ENCODE results near the gene ARL6IP5.

ARL6IP5 gene, protein sequence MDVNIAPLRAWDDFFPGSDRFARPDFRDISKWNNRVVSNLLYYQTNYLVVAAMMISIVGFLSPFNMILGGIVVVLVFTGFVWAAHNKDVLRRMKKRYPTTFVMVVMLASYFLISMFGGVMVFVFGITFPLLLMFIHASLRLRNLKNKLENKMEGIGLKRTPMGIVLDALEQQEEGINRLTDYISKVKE

DNA sequence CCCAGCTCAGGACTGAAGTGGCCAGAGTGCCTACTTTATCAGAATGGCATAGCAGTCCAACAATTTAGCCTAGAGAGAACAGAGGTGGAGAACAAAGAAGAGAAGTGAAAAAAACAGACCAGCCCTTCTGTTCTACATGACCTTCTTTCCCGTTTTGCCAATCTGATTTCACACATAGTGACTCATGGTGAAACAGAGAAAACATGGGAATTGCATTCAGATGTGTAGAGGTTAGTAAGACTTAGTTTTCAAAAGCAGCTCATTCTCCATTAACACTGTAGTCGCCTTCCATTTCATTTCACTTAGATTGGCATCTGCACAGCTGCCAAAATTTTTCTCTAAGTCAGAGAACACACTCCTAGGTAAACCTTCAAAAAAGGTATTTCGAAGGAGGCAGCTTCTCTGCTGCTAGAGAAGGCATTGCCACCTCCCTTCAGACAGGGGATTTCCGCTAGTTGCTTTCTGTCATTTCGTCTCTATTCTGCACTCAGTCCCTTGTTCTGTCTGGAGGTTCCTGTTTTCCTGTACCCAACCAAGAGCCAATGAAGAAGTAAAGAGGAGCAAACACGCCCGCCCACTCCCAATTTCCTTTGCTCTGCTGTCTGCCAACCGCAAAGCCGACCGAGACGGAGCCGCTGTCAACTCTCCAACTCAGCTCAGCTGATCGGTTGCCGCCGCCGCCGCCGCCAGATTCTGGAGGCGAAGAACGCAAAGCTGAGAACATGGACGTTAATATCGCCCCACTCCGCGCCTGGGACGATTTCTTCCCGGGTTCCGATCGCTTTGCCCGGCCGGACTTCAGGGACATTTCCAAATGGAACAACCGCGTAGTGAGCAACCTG, at the start of gene ARL6IP5:
ARL6IP5 (plus strand) TSS at position 612 of the 842 bp plus-strand sequence; CDS start at position 723, 111 bp downstream.
- peak; percentile 14 for DNase-seq

DNA sequence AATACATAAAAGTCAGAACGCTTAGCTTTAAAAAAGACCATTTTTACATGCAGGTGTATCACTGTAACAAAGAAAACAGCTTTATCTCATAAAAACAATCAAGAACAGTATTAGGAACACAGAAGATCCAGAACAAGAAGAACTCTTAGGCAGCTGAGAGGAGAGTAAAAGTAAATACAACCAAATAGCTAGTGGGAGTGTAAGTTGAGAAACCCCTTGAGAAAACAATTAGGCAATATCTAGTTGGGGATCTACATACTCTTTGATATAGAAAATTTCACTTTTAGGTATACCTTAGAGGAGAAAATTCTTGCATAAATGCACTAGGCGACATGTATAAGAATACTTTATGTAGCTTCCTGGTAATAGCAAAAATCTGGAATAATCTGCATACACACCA, 40.1 kb upstream of the ARL6IP5 start:
- no peak for DNase-seq

DNA sequence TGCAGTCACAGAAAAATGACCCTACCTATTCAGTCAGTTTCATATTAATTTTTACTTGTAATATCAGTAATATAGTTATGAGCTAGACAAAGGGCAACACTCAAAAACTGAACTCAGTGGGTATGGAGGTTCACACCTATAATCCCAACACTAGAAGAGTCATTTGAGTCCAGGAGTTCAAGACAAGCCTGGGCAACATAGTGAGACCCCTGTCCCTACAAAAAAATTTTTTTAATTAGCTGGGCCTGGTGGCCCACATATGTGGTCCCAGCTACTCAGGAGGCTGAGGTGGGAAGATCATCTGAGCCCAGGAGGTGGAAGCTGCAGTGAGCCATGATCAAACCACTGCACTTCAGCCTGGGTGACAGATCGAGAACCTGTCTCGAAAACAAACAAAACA, 35.7 kb upstream of the ARL6IP5 start:
- no peak for DNase-seq

DNA sequence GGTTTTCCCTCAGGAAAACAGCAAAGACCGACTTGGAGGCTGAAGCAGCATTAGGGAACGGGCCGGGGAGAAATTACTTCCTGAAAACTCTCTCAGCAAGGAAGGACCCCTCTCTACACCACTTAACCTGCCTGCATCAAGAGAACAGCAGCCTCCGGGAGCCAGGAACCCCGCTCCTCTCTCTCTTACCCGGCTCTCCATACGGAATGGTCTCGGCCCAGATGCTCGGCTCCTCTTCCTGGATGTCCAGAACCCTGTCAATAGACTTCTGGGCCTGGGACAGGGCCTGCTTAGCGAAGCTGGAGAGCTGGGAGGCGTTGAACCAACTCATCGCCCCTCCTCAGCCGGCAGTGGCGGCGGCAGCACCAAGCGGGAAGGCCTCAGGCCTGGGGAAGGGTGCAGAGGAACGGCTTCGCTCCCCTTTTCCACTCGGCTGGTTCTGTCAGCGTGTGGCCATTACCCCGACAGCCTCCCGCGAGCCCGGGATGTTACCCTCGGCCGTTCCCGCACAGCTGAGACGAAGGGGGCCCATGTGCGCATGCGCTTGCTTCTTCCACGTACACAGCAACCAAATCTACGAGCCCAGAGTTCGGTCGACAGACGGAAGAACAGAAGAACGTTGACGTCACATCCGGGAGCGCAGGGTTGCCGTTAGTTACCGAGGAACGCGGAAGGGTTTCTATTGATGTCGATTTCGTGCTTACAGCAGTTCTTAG, 32.8 kb upstream of the ARL6IP5 start, which contains the start of gene TMF1:
TMF1 (minus strand) TSS at position 578 of the 716 bp plus-strand sequence; CDS start at position 331, 247 bp downstream.
- no peak for DNase-seq

DNA sequence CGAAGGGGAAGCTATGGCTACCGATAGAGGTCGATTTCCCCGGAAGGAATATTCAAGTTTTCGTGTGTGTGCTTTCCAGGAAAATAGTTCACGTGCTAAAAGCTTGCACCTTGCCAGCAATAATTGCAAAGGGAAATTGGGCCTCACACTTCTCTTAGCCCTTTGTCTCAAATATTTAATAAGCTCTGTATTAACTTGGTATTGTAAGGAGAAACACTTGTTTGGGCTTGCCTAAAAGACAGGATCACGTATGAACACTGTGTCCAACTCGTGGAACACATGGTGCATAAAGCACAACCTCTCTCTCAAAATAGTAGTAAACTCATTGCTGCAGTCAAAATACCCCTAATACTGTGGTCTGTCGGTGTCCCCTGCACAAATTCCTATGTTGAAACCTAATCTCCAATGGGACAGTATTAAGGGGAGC, 32.3 kb upstream of the ARL6IP5 start:
- DNase-seq = no peak

DNA sequence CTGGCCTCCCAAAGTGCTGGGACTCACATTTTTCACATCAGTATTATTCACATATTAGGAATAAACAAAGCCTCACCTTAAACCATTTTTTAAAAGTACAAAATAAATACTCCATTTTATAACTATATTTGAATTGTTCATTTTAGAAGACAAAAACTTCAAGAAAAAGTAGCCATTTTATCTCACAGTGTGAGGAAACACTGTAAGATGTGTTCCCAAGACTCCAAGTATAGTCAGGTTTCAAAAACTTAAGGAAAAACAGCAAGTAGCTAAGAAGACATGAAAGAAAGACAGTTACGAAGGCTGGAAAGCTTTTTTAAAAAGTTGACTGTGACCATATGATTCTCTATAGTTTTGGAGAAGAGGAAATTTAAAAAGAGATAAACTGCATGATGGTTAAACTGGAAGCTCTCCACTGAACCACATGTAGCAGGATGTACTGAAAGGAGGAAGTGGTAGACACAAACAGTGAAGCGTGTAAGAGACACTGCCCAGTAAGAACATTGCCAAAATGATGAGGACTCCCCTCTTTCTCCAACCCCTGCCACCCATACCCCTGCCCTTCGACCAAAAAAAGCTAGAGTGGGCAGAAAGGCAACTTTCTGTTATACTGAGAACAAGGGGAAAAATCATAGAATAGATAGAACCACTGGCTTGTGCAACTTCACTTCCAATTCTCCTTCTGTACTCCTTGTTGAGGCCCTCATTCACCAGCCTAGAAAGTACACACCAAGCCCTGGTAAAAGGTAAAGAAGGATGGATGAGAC, 26.4 kb upstream of the ARL6IP5 start:
- DNase-seq = no peak

DNA sequence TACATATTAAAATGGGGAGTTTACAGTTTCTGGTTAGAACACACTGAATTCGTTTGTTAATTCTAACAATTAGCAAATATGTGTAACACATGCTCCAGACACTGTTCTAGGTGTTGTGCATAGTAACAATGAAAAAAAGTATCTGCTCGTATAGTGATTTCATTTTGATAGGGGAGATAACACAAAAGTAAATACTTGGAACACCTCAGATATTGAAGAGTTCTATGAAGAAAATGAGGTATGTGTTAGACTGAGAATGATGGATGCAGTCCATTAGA, 25.9 kb upstream of the ARL6IP5 start:
- DNase-seq = no peak

DNA sequence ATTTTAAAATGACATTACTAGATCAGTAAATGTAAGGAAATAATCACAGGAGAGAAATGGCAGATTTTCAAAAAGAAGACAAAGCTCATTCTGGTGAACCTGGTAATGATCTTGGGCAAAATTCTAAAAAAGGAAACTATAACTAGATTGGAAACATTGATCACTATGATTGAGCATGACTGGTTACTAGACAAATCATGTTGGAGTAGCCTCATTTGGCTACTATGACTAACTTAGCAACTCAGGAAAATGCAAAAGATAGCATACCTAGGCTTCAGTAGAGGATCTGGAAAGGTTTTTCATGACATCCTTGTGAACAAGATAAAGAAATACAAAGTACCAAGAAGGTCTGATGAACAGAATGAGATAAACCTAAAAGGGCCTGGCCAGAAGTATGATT, 25.0 kb upstream of the ARL6IP5 start:
- no peak for DNase-seq

DNA sequence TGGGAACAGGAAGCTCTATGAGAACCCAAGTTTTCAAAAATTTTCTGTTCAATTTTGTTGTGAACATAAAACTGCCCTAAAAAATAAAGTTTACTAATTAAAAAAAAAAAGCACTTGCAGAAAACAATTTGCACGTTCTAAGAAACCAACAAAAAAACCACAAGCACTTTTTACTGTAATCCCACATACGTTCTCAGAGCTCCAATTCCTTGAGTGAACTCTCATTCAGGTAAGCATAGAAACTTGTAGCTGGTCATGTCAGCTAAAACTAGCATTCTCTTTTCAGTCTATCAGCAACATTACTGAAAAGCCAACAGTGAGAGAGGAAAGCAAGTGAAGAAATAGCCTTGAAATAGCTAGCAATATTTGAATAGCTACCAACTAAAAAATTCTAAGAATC, 21.1 kb upstream of the ARL6IP5 start:
- DNase-seq = no peak

DNA sequence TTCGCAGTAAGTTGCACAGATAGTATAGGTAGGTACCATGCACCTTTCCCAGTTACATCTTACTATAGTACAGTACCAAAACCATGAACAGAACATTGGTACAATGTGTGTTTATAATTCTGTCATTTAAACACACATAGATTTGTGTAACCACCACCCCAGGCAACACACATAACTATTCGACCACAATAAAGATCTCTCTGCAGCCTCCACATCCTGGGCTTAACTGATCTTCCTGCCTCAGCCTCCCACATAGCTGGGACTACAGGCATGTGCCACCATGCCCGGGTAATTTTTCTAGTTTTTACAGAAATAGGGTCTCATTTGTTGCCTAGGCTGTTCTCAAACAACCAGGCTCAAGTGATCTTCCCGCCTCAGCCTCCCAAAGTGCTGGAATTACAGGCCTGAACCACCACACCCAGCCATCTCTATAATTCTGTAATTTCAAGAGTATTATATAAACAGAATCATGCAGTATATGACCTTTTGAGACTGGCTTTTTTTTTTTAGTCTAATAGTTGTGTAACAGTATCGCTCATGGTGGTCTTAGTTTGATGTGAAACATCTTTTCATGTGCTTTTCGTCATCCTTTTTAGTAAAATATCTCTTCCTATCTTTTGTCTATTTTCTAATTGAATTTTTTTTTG, 19.3 kb upstream of the ARL6IP5 start:
- no peak for DNase-seq

DNA sequence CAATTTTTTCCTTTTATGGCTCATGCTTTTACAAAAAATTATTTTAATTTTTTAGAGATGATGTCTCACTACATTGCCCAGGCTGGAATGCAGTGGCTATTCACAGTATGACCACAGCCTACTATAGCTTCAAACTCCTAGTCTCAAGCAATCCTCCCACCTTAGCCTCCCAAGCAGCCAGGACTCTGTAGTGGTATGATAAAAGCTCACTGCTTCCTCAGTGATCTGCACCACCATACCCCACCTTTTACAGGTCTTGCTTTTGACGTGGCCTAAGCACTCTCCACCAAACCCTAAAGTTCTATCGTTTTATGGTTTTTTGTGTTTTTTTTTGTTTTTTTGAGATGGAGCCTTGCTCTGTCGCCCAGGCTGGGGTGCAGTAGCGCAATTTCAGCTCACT, 18.6 kb upstream of the ARL6IP5 start:
- no peak for DNase-seq

DNA sequence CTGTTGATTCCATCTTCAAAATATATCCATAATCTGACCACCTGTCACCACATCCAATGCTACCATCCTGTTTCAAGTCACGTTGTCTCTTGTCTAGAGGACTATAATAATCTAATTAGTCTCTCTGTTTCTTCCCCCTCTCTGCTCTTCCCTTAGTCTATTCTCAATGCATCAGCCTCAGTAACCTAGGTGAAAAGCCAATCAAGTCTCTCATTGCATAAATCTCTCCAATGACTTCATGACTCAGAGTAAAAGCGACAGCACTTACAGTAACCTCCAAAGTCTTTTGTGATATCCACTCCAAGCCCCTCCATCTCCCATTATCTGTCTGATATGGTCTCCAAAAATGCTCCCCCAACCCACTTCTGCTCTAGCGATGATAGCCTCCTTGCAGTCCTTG, 11.8 kb upstream of the ARL6IP5 start:
- DNase-seq = no peak

DNA sequence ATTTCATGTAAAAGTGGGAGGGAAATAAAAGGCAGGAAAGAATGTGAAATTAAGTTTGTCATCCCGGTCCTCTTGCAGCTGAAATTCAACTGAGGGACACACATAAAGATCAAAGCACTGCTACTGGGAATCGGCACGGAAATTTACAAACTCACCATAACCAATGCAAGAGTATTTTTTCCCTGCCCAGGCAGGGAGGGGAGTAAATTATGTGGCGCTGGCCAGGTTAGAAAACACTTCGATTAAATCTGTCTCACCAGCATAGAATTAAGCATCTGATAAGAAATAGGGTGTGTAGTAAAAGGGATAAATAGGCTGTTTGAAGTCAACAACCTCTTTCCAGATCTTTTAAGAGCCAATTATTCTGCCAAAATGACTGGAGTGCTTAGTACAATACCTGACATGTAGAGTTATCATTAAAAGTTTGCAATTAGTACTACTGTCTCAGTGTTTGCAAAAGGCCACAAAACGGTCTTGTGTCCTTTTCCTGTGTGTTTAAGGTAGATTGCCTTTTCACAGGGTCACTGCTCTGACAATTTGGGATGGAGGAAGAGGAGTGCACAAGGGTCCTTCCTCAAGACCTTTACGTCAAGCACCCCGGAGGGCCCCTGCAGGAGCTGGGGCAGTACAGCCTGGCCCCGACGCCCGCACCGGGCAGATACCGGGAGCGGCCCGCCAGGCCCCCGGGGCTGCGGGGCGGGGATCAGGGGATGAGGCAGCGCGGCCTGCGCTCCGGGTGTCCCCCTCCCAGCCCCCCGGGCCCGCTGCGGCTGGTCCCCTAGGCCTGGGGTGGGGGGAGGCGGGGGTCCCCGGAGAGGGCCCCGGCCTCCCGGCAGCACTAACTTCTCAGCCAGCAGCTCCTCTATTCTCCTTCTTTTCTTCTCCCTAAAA, 5.2 kb upstream of the ARL6IP5 start:
- no peak for DNase-seq

DNA sequence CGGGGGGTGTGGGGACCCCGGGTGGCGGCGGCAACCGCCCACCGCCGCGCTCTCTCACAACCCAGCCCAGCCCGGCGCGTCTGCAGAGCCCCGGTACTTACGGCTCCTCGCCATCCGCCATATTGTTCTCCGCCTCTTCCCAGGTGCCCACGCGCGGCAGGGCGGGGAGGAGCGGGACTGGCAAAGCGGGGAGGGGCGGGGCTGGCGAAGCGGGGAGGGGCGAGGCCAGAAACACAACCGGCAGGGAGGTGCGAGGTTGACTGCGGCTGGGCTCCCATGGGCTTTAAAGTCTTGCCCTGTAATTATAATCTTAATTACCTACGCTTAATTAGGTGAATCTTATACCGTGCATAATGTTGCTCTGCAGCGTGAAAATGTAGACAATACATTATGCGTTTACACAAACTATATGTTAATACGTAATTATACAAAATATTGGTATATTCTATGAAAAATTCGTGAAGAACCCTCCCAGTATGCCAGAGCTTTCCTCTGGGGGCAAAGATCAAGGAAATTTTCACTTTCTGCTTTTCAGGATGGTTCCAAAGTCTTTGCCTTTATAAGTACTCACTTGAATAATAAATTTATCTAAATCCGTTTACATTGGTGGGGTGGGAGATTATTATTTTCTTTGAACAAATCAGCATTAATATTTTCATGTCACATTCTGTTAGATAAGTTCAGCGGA, 4.4 kb upstream of the ARL6IP5 start, which contains the start of gene UBA3:
UBA3 (minus strand) TSS at position 133 of the 688 bp plus-strand sequence; CDS start at position 121, 12 bp downstream.
- peak; percentile 27 for DNase-seq

DNA sequence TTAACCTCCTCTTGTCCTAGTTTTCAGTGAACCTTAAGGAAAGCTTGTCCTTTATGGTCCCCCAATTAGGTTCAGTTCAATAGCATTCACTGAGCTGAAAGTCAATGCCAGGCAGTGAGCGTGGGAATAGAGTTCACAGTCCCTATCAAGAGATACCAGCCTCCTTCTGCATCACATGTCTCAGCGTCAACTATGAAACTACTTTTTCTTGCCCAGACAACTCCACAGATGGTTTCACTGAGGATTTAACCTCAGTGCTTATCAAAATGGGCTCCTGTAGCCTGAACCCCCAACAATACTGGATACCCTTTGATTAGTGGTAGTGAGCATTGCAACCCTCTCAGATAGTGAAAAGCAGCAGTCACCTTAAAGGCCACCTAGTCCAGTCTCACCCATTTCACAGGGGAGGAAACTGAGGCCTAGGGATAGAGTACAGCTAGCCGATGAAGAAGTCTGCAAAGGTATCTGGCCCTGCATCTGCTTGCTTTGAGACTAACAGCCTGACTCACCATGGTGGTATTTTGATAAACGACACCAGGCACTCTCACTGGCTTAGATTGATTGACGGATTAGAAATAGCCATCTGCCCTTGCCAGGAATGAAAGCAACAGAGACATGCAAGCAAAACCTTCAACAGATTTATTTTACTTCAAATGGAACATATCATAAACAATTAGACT, 3.0 kb upstream of the ARL6IP5 start:
- DNase-seq = no peak

DNA sequence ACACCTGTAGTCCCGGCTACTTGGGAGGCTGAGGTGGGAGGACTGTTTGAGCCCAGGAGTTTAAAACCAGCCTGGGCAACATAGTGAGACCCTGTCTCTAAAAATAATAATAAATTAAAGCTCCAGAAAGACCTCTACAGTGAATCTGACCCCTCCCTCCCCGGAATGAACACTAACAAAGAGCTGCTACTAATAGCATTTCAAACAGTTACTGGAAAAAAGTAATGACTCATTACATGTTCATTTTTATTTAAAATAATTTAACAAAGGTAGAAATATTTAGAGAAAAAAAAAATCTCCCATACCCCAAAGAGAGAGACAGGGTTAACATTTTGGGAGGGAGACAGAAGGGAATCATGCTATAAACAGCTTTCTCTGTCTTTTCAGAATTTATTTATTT, 2.4 kb upstream of the ARL6IP5 start:
- no peak for DNase-seq

DNA sequence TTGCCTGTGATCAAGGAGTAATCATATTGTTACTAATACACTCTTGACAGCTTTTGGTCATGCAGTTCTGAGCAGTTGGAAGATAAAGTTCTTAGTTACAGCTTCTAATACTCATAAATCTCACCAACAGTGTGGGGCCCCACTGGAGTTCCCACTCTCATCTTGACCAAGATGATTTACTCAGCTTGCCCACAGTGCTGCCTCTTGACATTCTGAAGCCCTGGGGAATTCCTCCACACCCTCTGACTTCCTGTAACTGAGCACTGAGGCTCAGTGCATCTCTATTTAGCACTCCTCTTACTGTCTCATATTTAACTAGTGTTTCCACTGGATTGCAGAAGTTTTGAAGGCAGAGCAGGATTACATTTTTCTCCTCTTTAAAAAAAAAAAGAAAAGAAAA, 1.9 kb upstream of the ARL6IP5 start:
- DNase-seq = no peak

DNA sequence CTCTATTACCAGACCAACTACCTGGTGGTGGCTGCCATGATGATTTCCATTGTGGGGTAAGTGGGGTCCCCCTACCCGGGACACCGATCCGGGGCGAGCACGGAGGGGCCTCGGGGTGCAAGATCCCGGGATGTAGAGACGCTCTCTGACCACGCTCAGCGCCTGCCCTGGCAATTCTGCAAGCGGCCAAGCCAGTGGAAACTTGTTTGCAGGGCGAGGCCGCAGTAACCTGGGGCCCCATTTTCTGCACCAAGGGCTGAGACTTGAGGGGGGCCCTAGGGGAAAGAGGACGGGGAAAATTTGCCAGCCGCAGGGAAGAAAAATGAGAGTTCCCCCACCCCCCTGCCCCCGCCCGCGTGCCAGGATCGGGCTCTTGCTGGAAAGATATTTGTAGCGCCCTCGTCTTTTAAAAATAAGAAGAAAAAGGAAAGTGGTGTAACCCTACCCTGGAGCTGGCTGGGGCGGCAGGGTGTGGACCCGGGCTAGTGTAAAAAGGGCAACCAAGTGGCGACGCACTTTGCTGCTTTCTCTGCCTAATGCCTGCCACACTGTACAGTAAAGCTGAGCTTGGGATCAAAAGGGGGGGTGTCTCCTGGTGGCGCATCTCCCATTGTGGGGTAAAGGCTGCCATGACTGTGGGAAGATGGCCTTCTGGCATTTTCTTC, 563 bp downstream of the ARL6IP5 start:
- no peak for DNase-seq

DNA sequence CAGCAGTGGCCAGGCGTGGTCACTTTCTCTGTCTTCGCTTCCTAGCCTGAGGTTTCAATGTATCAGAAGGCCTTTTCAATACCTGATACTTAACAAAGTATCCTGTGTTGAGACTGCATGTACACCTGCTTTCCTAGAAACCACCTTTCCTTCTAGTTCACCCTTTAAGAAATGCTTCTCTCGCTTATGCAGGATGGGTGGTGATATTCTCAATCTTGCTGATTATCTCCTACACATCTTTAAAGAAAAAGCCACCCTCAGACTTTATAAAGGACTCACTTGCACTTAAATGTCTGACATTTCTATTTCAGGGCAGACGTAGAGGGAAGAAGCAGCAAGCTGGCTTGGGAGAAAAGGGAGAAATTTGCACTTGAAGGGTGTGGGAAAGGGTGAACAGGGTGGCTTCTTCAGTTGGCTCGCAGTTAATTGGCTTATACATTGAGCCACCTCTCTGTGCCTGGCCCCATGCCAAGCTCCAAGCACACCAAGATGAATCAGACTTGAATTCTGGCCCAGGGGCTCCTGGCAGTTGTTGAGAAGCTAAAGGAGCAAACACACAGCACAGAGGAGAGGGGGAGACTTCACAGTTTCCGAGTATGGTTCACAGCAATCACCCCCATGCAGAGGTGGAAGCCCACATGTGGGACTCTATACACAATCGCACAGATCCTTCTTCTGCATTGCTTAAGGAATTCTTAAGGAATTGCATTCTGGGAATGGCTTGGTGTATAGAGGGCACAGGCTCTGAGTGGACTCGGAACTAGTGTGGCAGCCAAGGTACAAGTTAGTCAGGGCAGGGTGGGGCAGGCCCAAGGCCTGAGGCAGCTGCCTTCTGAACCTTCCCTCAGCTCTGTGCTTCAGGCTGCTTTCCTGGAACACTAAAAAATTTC, 1.3 kb downstream of the ARL6IP5 start:
- no peak for DNase-seq
